GM03348 (cell line): ENCODE results near the gene CDCP2.

Experiments
- DNase-seq: peaks from one replicate; pipeline ENCODE4 v3.0.0; 2012; ENCODE audit warnings: low spot score

CDCP2 gene

GRCh38 chr1:54152696-54153095 is at the start of gene CDCP2:
Gene CDCP2 (minus strand): TSS chr1:54153000. CDS start chr1:54152922, 78 bp downstream.
- DNase-seq = no peak

GRCh38 chr1:54200519-54200997 is 47.8 kb upstream of the CDCP2 start:
- no peak for DNase-seq

GRCh38 chr1:54199765-54200518 is 47.1 kb upstream of the CDCP2 start, which contains the start of the genes CYB5RL and MRPL37:
Gene CYB5RL (minus strand): TSS chr1:54200030. CDS start chr1:54195616, 4,414 bp downstream.
Gene MRPL37 (plus strand): TSS chr1:54200167. CDS start chr1:54200244, 77 bp downstream.
- DNase-seq = peak; percentile 98

GRCh38 chr1:54199151-54199764 is 46.5 kb upstream of the CDCP2 start:
- DNase-seq = peak; percentile 28

- no peak for DNase-seq
Observed at GRCh38 chr1:54193453-54193852, 40.7 kb upstream of the CDCP2 start.

GRCh38 chr1:54191525-54191924 is 38.7 kb upstream of the CDCP2 start:
- no peak for DNase-seq

- no peak for DNase-seq
Observed at GRCh38 chr1:54190526-54190925, 37.7 kb upstream of the CDCP2 start.

GRCh38 chr1:54188291-54188690 is 35.5 kb upstream of the CDCP2 start:
- DNase-seq = no peak

GRCh38 chr1:54186056-54186455 is 33.3 kb upstream of the CDCP2 start:
- DNase-seq = no peak

- DNase-seq = no peak
Observed at GRCh38 chr1:54180701-54181360, 28.0 kb upstream of the CDCP2 start.

GRCh38 chr1:54178296-54179070 is 25.7 kb upstream of the CDCP2 start:
- DNase-seq = no peak

- no peak for DNase-seq
Observed at GRCh38 chr1:54177726-54178125, 24.9 kb upstream of the CDCP2 start.

GRCh38 chr1:54176621-54177327 is 24.0 kb upstream of the CDCP2 start:
- no peak for DNase-seq

GRCh38 chr1:54174106-54174505 is 21.3 kb upstream of the CDCP2 start:
- no peak for DNase-seq

- DNase-seq = no peak
Observed at GRCh38 chr1:54173681-54174080, 20.9 kb upstream of the CDCP2 start.

- DNase-seq = no peak
Observed at GRCh38 chr1:54172614-54173599, 20.1 kb upstream of the CDCP2 start.

GRCh38 chr1:54171606-54172005 is 18.8 kb upstream of the CDCP2 start:
- DNase-seq = no peak

- DNase-seq = no peak
Observed at GRCh38 chr1:54171016-54171415, 18.2 kb upstream of the CDCP2 start.

GRCh38 chr1:54169068-54169467 is 16.3 kb upstream of the CDCP2 start:
- DNase-seq = no peak
